ENCODE measurements around the gene KDM5C. TPM values are rescaled to one million over a fixed set of nuclear protein-coding genes. Genes with fewer than 3 reads are reported as not detected.

Gene KDM5C
- total RNA-seq, 1 donor from 2014 or later = 34.1 TPM

DNA sequence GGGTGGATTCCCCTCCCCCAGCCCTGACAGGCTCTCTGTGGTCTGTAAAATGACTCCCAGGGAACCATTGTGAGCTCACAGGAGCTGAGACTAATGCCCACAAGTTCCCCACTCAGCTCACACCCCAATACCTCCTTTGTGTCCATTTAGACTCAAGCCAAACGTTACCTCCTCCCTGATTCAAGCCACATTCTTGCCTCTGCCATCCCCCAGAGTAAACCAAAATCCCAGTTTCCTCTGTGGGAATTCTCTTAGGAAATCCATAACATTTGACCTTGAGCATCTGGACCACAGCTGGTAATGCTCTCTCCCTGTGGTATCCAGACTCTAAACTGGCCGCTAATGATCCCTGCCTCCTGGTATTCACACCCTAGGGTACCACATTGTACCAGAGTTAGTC, 26.3 kb upstream of the KDM5C start:
- DNase-seq (ENCODE audit: low spot score) = no peak
- no peak for ATAC-seq

DNA sequence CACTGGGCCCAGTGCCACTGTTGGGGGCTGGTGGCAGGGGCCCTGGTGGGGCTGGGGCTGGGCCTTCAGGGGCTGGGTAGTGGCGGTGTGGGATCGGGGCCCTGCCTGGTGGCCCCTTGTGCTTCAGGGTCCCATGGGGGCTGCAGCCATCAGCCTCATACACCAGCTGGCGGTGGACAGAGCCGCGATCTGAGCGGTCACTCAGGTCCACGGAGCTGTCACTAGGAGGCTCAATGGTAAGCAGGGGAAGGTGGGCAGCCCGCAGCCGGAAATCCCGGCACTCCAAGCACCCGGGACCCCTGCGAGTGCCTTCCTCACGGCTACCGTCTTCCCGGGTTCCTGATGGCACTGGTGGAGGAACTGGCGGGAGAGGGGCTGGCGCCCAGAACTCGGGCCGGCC, 25.5 kb upstream of the KDM5C start:
- DNase-seq (ENCODE audit: low spot score) (no peak), ATAC-seq (no peak)

DNA sequence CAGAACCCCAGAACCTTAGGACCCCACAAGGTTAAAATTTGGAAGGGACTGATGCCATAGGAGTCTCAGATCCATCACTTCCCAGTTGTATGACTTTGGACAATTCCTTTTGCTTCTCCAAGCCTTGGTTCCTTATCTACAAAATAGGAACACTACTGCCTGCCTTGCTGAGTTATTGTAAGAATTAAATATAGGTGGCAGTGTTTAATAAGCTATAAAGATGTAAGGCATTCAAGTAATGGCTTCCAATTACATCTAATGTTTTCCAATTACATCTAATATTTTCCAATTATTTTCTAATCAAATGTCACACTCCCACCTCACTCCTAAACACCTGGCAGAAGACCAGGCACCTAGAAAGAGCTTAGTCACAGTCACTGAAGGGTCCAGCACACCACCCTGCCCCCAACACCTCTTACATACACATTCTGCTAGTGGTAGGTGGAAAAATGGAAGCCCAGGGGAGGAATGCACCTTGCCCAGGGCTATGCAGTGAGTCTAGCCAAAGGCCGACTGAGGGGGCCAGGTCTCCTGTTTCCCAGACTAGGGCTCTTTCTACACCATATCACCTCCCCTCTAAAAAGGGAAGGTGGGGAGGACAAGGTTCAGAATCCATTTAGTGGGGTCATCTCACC, 24.5 kb upstream of the KDM5C start:
- ATAC-seq = no peak
- no peak for DNase-seq (ENCODE audit: low spot score)

DNA sequence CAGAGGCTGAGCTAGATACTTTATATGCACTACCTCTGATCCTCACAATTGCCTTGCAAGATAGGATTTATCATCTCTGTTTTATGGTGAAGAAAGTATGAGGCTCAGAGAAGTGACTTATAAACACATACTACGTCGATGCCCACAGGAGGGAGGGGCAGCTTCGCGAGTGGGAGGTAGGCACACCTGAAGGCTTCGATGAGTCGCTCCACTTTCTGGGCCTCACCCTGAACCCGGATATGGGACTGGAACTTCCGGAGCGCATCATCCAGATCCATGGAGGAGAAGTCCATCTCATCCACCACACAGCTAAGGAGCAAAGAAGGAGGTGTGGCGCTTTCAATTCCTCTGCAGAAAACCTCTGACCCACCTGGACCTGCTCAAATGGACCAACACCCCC, 22.9 kb upstream of the KDM5C start:
- ATAC-seq (no peak), DNase-seq (ENCODE audit: low spot score) (no peak)

DNA sequence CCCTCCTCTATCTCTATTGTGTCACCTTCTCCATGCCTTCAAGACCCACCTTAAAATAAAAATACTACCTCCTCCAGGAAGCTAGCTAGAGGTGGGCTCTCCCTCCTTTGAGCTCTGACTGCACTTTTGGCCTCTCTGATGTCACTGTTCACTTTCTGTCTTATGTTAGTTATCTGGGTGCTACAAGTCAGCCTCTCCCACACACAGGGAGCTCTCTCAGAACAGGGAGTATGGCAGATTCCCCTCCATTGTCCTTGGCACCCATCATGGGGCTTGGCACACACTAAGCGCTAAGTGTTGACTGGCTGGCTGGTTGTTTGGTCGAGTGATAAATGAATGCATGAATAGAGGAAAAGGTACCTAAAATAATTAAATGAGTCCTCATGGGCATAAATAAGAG, 21.2 kb upstream of the KDM5C start:
- ATAC-seq (no peak), DNase-seq (ENCODE audit: low spot score) (no peak)

DNA sequence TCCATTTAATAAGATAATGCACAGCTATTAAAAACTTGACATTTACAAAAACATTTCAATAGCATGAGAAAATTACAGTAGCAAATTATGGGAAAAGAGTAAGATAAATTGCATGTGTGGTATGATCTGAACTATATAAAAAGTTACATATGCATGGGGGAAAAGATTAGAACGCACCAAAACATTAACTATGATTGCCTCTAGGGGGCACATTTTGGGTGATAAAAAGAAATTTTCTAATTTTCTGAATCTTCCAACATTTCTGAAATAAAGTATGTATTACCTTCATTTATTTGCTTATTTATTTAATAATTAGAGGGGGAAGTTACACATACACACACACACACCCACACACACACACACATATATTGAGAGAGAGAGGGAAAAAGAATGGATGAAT, 19.6 kb upstream of the KDM5C start:
- ATAC-seq (no peak), DNase-seq (ENCODE audit: low spot score) (no peak)

DNA sequence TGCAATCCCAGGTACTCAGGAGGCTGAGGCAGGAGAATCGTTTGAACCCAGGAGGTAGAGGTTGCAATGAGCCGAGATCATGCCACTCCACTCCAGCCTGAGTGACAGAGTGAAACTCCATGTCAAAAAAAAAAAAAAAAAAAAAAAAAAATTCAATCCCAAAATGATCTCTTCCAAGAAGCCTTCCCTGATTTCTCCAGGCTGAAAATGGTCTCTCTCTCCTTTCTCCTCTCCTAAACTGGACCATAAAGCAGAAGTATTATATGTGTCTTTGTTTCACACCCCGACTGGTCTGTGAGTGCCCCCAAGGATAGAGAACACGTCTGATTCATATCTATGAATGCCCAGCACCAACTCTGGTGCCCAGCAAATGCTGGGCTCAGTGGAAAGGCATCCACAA, 17.3 kb upstream of the KDM5C start:
- ATAC-seq (no peak), DNase-seq (ENCODE audit: low spot score) (no peak)

DNA sequence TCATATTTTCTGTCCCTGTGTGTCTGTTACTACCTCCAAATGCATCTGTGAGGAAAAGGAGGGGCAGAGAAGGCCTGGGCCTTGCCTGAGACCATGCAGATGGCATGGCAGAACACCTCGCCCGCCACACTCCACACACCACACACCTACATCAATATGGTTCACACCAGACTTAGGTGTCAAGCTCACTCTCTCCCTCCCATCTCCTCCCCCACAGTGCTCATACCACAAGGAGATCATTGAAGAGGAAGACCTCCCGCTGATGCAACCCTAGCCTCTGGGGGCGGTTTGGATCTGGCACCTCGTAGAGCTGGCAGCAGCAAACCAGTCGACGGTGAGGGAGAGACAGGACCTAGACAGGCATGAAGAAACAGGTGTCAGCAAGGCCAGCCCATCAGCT, 16.6 kb upstream of the KDM5C start:
- ATAC-seq = no peak

DNA sequence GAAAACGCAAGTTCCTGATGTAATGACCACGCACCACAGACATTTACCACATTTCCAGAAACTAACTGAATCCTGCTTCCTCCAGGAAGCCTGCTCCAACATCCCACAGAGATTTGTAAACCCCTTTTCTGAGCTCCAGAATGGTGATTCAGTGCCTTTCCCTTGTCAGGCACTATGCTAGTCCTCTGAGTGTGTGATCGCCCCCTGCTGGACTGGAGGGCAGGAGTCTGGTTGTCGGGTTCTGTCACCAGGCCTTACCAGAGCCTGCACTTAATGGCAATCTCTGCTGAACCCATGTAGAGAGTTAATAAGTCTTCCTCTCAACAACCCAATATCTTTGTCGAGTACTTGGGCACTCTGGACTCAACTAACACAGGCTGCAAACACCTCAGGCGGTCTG, 14.5 kb upstream of the KDM5C start:
- DNase-seq (ENCODE audit: low spot score) (no peak), ATAC-seq (no peak)

More for the DNA sequence above, 16.6 kb upstream of the KDM5C start:
- DNase-seq (ENCODE audit: low spot score) = no peak

DNA sequence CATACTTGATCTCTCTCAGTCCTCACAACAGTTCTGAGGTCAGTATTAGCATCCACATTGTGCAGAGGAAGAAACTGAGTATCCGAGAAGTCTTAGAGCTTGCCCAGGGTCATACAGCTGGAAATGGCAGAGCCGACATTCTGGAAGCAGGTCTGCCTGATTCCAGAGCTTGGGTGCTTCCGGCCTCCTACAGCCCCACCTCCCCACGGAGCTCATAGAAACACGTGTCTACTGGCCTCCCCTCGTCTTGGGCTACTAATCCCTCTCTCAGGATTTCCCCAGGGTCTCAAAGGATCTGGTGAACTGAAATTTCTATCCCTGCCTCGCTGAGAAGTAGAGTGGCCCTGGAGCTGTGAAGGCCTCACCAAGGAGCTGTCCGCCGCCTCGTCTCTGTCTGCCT, 12.0 kb upstream of the KDM5C start:
- DNase-seq (ENCODE audit: low spot score) = no peak
- no peak for ATAC-seq

DNA sequence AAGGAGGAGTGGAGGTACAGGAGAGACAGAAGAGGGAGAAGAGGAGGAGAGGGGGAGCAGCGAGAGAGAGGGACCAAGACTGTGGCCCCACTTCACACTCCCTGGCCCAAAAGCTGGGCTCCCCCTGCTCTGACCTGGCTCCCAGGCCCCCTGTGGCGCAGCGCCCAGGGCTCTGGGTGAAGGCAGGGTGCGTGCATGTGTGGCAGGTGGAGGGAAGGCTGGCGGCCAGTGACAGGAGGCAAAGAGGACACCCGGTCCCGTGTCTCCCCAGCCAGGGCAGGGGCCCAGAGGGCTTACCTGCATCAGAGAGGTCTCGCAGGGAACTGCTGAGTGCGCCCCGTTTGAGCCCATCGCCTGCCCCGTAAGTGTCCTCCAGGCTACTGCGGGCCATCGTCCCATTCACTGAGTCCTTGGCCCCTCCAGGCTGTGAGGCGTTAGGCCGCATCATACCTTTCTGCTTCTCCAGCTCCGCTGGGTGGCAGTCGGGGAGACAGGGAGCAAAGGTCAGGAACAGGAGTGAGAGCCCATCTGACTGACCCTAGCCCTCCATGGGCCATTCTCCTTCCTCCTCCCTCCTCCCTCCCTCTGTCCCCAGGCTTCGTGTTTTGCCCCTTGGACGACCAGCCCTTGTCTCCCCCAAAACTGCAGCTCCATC, 11.1 kb upstream of the KDM5C start:
- DNase-seq (ENCODE audit: low spot score) = no peak
- ATAC-seq = no peak

DNA sequence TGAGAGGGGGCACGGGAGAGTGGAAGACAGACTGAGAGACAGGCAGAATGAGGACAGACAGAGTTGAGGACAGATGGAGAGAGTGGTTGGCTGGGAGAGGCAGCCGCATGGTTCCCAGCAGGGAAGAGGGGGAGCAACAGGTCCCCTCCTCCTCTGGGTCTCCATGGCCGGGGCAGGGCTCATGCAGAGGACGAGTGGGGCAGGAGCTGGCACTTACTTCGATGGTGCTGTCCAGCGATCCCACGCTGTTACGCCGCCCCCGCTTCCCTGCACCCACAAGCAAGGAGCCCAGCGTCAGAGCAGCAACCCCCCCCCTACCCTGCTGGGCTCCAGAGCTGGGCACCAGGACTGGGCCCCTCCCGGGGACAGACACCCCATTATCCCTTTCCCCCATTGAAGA, 10.6 kb upstream of the KDM5C start:
- ATAC-seq (no peak), DNase-seq (ENCODE audit: low spot score) (no peak)

DNA sequence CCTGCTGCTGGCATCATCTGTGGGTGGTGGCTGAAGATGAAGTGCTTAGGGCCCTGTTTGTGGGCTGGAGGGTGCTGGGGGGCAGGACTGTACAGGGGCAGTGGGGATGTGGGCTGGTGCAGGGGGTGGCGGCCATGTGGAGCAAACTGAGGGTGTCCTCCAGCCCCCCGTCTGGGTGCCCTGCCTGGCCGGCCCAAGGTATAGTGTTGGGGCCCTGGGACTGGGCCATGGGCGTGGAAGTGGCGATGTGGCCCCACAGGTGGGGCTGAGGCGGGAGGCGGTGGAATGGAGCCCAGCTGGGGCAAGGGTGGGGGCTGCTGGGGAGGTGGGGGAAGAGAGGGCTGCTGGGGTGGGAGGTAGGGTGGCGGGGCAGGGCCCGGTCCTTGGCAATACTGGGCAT, 9.5 kb upstream of the KDM5C start:
- DNase-seq (ENCODE audit: low spot score) (no peak), ATAC-seq (no peak)

DNA sequence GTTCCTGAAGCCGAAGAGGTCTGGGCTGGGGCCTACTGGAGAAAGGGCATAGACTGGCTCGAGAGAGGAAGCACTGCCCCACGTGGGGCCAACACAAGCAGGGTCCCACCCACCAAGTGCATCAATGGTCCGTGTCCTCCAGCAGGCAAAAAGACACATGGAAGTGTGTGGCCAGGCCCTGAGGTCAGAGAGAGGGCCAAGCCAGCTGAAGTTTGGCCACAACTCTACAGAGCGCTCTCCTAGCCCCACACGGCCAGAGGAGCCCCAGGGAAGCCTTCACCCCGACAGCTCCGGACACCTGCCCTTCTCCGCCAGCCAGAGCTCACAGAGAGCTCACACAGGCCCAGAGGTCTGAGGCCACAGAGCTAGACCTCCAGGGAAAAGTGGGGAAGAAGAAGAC, 8.5 kb upstream of the KDM5C start:
- ATAC-seq = no peak
- no peak for DNase-seq (ENCODE audit: low spot score)

DNA sequence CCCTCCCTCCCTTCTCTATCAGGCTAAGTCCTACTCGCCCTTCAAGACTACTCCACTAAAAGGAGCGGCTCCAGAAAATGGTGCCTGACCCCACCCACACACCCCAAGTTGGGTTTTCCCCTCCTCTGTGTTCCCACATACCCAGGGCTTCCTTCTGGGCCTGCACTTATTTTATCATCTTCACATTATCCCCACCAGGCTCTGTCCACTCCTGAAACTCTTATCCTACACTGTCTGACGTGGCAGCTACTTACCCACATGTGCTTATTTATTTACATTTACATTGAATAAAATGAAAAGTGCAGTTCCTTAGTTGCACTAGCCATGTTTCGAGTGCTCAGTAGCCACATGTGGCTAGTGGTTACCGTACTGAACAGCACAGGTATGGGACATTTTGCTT, 5.1 kb upstream of the KDM5C start:
- ATAC-seq (no peak), DNase-seq (ENCODE audit: low spot score) (no peak)

DNA sequence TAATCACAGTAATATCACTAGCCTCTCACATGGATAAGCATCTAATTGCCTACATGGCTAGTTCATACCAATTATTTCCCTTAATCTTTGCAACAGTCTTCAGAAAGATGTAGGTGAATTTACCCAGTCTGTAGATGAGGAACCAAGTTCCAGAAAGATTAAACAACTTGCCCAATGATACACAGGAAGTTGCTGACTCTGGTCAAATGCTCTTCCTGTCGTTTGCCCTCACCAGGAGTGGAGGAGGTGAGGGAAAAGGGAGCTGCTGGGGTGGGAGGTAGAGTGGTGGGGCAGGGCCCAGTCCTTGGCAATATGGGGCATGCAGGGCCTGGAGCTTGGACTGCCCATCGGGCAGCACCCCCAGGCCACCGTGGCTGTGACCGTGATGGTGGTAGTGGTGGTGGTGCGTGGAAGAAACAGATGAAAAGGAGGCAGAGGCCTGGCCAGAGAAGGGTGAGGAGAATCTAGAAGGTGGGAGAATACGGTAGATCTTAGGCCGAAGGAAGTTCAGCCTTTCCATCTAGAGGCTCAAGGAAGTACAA, 2.3 kb upstream of the KDM5C start:
- no peak for ATAC-seq

DNA sequence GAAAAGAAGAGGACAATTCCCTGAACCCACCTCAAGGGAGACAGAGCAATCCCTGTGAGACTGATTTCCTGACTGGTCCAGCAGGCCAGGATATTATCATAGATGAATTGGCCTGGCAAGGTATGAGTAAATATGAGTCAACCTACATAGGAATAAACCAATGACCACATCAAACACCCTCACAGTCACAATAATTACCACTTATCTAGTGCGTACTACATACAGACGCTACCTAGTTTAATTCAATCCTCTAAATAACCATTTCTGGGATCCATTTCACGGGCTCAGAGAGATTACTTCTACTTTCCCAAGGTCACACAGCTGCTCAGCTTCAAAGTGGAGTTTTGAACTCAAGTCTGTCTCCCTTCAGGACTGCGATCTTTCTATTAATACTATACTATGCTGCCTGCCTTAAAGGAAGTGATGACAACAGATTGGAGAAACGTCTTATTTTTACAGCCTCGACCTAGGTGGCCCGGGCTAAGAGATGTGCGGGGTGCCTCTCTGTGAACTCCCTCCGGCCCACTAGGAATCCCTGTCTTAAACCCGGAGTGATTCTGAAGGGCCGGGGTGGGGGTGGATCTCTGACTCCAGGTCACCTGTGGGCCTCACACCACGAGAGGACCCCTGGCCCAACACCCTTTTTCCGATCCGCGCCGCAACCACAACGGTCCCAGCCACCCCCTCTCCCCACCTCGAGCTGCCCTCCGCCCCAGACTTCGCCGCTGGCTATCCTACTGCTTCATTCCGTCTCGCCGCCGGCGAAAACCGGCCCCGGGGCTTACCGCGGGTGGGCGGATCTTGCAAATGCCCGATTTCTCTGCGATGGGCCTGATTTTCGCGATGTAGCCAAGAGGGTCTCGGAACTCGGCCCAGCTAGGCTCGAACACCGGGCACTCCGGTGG, 800 bp downstream of the KDM5C start:
- DNase-seq (ENCODE audit: low spot score) (peak; percentile 41), ATAC-seq (no peak)

More for the DNA sequence above, 2.3 kb upstream of the KDM5C start:
- no peak for DNase-seq (ENCODE audit: low spot score)

DNA sequence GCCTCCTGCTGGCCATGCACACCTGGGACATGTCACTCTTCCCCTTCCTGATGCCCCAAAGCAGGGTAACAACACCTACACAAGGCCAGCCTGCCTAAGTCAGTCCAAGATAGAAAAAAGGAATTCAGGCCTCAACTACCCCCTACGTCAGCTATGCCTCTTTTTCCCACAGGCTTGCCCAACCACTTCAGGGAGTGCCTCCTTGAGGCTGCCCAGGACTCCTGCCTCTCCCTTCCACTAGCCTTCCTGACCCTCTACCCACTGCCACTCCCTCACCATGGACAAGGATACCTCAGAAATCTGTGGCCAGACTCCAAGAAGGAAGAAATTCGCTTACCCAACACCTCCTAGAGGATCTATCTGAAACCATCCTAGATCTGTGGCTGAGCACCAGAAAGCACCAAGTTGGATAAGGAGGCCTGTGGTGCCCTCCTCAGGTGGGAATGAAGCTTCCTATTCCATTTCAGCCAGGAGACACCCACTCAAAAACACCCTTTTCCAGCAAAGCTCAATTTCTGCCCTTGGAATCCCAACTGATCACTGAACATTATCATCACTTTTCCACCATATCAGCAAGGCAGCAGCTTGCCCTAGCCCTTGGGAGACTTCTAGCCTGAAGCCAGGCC, 1.8 kb downstream of the KDM5C start:
- ATAC-seq = no peak
- no peak for DNase-seq (ENCODE audit: low spot score)

DNA sequence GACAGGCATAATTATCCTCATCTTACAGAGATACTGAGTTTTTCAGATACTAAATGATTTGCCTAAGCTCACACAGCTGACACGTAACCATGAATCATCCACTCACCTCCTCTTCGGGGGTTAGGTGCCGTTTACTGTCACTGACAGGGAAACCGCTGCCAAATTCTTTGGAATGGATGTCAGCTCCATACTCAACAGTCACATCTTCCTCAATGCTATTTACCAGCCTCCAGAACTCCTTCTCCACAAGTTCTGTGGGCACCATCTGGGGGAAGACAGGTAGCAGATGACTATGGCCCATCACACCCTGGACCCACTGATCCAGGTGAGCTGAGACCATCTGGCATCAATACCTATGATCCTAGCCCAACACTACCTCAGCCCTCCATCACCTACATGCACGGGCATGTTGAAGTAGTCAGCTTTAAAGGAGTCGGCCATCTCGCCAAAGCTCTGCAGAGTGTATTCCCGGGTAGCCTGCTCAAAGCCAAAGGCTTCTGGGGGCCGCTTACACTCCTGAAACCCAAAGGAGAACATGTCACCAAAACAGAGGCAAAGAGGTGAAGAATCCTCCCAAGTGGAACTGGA, 13.5 kb downstream of the KDM5C start:
- no peak for DNase-seq (ENCODE audit: low spot score)
- ATAC-seq = no peak

DNA sequence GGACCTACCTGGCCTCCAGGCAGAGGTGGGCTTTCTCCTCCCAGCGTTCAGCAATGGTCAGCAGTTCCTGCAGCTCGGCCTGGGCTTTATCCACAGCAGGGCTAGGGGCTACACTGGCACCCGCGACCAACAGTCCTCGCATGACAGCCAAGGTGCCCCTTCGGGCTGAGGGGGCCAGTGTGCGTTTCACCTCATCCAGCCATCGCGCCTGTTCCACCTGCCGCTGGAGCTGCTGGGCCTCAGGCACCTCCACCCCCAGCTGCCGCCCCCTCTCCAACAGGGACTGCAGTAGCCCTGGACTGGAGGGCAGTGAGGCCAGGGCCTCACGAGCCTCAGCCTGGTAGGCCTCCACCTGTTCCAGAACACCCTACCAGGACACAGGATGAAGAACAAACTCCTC, 28.3 kb downstream of the KDM5C start:
- DNase-seq (ENCODE audit: low spot score) (no peak), ATAC-seq (no peak)

DNA sequence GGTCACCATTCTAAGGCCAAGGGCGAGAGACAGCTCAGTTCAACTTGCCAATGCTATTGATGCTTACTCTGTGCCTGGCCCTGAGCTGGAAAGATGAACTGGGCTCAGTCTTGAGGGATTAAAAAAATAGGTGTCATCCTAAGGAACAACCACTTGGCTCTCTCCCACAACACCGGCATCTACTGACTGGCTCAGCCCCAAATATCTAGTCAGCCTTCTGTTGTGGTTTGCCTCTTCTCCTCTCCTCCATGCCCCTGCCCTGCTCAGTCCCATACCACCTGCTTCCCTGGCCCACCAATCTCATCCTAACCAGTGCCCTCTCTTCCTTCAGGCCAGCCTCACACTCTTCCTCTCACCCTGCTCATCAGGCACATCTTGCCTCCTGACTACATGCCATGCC, 29.6 kb downstream of the KDM5C start:
- DNase-seq (ENCODE audit: low spot score) = no peak
- no peak for ATAC-seq
